GM18868 (cell line): ENCODE measurements around the gene PDE4D.
"Not testable (repeated sequence)": the region's sequence is repeated elsewhere in the genome, so short reads cannot be mapped to it uniquely, and the experiment has no call there.

Experiments used
- ATAC-seq: cut with Tn5 transposase; IDR thresholded peaks from one replicate; pipeline ENCODE4 v1.9.1; 2021; ENCODE audit warnings: mild to moderate bottlenecking, moderate library complexity; ENCODE audit not compliant: unreplicated experiment

Gene PDE4D

DNA sequence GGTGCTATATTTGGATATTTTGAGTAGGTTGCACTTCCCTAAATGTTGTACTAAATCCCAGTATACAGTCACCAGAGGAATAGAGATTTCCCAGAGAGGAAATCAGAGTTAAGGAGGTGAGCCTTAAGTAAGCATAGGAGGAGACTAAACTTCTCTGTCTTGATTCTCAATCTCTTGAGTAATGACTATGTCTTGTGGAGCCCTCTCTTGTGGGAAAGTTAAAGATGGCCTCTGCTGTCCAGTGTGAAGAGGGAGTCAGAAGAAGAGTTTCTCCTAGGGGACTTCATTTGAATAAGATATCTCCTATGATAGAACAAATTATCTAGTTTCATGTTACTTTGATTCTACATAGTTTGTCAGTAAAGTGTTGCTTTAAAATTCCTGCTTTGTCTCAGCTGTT lies 502.5 kb downstream of the PDE4D start:
- ATAC-seq: no peak

DNA sequence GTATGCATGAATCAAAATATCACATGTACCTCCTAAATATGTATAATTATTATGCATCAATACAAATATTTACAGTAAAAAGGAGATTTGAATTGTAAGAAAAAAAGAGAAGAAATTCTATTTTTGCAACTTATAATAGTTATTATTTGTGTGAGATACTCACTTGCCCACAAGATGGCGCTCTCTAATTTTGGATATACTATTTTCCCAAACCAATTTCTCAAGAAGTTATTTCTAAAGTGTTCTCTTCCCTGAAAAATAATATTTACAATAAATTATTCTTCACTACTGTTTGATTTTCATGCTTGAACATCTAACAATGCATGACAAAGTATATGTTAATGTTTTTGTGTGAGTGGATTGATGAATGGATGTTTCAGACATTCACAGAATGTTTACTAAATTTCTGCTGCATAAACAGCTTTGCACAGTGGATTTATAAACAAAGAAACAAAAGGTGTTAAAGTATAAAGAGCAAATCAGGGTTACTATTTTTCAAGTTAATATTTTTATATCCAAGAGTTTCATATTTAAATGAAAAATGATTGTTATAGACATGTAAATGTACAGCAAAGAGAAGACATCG lies 503.4 kb downstream of the PDE4D start:
- ATAC-seq: no peak

DNA sequence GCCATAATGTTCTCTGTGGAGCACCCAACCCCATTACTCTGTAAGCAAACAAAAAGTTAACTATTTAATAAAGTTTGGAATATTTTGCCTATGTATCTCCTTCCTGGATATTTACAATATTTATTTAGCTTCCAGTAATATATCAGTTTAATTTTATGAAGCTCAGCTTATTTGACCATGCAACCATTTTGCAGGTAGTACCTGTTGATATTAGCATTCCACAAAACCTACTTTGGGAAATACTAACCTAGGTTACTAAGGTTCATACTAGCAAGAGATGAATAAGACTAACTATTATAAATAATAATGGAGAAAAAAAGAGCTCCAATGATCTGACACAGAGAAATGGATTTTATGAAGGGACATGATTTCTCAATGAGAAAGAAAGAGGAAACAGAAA lies 506.4 kb downstream of the PDE4D start:
- no peak for ATAC-seq

DNA sequence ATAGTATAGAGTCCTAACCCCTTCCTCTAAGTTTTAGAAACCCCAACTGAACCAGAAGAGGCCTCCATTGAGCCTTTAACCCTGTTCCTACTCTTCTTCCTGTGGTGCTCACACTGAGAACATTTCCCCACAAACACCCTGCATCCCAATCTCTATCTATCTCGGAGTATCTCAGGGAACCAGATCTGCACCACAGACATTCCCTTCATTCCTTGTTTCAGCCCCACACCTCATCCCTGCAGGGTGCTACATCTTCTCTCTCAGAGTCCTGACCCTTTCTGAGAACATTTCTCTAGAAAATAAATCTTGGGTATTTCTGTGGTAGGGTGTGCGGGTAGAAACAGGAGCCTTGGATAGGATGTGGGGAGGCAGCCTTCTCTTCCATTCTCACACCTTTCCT lies 507.8 kb downstream of the PDE4D start:
- no peak for ATAC-seq

DNA sequence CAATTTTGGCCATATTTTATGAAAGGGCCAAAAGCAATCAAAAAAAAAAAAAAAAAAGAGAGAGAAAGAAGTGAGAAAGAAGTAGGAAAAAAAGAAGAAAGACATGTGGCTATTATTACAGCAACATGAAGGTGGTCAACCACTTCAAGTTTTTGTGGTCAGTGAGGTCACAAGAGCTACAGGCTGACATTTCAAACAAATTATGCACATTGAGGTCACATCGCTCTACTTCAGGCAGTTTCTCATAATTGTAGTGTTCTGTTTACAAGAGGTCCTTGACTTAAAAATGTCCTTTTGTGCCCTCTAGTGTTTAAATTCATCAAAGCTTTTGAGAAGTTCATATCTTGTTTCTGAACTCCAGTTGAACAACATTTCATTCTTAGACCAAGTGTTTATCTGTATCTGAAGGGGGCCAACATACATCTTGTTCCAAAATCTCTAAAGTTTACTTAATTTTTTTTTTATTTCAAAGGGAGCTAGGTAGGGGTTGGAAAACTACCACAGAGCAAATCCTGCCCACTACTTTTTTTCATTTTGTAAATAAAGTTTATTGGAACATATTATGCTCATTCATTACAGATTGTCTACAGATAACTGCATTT lies 513.1 kb downstream of the PDE4D start:
- peak; percentile 85 for ATAC-seq

DNA sequence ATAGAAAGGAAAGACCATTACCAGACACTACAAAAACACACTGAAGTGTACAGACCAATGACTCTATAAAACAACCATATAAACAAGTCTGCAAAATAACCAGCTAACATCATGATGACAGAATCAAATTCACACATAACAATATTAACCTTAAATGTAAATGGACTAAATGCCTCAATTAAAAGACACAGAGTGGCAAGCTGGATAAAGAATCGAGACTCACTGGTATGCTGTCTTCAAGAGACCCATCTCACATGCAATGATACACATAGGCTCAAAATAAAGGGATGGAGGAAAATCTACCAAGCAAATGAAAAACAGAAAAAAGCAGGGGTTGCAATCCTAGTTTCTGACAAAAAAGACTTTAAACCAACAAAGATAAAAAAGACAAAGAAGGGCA lies 519.5 kb downstream of the PDE4D start:
- not testable (repeated sequence) for ATAC-seq

DNA sequence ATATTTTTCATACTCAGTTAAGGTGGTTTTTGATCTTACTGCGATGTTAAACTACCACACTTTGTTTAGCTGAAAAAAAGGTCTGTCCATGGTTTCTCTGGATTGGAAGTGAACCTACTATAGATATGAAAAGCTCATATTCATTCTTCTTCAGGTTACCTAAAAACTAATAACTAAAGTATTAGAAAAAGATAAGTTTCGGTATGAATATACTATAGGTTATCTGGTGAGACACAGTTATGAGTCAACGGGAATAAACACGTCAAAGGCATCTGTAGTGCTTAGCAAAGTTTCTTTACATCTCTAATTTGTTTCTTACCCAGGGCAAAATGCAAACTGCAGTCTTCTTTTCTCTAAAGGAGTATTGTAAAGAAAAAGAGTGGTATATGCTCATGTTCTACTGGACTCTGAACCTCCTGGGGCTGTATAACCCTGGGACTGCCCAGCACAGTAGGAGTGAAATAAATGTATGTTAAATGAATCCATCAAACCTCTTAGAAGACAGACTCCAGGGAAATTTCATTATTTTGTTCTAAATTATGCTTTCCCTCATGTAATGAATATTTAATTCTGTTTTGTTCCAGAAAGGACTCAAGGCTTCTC lies 521.9 kb downstream of the PDE4D start:
- no peak for ATAC-seq

DNA sequence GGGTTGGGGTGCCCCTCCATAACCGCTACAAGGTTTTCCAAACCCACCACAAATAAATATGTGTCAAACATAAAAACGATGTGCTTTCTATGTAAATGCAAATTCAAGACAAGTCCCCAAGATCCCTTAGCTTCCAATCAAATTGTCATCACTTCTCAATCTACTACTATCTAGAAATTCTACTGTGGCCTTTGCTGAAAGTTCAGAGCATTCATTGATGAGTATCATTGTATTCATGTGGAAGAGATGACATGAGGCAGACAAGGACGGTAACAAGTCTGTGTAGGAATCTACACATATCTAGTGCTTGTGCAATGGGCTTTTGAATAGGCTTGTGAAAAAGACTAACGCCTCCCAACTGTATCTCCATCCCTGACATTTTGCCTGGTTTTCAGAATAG lies 524.6 kb downstream of the PDE4D start:
- ATAC-seq: no peak

DNA sequence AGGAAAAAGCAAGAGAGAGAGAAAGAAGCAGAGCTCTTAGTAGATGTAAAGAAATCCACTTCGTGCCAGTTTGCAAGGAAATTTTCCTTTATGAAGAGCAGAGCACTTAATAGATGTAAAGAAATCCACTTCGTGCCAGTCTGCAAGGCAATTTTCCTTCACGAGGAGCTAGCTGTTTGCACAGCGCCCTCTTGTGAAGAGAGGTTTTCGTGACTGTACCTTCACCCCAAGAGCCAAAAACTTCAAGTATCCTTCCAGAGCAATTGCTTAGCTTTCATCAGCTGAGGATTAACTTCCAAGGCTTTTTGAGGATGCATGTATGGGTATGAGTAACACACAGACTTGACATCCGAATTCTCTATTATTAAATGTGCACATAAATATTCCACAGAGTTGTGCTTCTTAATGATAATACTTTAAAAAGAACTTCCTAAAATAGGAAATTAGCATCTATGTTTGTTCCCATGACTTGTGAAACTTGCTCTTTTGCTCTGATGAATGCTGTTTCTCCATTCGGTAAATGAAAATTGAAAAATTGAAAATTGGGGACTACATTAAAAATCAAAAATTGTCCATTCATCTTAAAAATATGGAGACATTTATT lies 525.6 kb downstream of the PDE4D start:
- peak; percentile 76 for ATAC-seq

DNA sequence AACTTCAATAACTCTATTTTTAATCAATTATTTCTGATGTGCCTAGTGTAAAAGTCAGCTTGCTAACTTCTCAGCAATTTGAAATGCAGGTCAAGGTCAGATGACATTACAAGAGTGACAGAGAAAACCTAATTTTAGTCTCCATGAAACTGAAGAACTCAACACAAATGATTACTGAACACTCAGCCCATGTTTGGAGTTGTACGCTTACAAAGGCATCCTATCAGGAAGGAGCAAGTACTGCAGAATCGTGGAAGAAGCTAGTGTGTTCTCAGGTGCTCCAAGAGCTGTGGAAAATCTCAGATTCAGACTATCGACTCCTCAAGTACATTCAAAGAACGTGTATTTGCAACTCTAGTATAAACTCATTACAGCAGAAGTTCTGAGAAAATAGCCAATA lies 526.7 kb downstream of the PDE4D start:
- ATAC-seq: no peak

DNA sequence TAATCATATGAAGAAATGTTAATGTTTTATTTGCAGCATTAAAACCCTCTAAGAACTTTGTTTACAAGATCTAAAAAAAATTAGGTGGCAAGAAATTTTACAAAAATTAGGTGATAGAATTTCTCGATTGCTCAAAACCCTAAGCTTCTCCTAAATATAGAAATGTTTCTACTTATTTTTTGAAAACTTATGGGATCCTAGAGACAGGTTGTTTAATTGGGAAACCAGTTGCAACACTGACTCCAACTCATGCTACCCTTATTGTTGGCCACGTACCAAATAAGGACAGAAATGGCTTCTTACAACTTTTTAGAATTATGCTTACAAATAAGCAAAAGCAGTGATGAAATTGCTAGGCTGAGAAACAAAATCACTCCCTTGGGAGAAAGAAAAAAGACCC lies 531.1 kb downstream of the PDE4D start:
- ATAC-seq: no peak

DNA sequence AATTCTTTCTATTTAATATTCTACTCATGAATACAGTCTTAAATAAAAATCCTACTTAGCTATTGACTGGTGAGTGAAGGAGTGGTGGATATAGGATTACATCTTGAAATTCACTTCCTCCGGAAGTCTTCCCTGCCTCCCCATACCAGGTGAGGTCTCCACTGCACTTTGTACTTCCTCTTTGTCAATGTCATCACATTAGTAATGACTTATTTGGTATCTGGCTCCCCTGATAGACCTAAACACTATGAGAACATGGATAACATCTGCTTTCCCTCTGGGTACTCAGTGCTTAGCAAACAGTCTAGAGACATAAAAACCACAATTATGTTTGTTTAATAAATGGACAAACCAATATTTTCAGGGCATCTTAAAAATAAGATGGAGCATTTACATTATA lies 532.1 kb downstream of the PDE4D start:
- no peak for ATAC-seq

DNA sequence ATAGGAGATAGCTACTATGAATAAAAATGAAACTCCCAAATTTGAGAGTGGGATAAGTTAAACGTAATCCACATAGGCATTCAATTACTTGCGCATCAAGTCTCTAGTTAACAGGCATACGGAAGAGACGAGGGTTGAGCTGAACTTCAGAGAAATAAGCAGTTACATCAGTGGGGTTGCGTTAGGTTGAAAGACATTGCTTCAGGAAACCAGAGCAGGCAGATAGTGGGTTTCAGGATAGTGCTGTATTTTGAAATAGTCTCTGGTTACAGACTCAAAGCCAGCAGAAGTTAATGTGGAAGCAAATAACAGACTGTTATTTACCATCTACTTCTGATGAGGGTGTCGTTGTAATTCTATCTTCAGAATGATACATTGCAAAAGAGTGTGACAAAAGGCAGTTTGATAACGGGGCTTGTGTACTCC lies 533.4 kb downstream of the PDE4D start:
- no peak for ATAC-seq

DNA sequence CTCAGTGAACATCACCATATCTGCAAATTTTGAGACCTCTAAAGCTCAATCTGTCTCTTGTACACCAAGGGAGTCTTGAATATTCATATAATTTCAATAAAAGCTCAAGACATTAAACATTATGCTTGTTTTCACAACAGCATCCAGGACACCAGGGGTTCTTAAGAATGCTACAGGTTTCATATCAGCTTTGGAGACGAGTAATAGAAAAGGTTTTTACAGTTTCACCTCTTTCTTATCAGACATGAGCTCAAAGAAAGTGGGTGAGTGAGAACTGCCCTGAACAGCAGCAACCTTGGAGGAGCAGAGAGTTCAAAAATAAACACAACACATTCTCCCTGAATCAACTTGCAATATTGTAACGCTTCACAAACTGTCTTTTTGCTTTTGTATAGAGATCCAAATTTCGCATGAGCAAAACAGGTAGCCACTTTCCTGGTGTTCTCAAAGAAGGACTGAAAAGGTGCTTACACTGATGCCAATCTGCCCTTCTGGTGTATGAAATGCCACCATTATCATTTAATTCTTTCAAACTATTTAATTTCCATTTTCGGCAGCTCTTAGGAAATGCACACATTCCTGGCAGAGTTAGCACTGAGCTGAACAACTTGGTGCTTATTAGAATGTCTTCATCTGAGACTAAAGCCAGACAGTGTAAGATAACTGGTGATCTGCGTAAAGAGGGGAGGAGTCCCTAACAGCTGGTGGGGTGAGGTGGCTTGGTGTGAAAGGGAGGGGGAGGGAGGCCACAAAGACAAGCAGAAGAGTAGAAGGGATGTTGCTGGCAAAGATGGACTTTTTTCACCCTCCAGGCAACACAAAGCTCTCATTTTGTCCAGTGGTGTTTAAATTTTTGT lies 535.3 kb downstream of the PDE4D start:
- no peak for ATAC-seq

DNA sequence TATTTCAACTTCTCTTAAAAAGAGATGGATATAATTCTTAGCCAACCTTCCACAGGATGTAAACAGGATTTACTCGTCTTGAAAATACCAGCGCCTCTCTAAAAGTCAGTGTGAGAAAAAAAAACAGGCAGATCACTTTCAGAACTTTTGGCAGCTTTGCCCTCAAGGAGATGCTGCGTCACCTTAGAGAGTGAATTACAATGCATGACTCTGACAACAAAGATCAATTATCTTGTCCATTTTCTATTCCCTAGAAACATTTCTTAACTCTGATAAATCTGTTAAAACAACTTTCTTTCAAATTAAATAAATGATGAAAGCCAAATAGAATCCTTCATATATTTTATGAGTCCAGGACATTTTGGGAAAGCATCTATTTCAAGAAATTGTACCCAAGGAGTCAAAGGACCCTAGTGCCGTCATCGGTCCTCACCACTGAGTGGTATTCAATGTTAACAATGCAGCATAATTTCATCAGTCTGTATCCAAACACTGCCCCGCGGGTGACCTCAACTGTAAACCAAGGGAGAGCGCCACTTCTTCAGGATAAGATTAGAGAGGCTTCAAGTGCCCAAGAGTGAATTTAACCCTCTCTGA lies 536.0 kb downstream of the PDE4D start:
- no peak for ATAC-seq

DNA sequence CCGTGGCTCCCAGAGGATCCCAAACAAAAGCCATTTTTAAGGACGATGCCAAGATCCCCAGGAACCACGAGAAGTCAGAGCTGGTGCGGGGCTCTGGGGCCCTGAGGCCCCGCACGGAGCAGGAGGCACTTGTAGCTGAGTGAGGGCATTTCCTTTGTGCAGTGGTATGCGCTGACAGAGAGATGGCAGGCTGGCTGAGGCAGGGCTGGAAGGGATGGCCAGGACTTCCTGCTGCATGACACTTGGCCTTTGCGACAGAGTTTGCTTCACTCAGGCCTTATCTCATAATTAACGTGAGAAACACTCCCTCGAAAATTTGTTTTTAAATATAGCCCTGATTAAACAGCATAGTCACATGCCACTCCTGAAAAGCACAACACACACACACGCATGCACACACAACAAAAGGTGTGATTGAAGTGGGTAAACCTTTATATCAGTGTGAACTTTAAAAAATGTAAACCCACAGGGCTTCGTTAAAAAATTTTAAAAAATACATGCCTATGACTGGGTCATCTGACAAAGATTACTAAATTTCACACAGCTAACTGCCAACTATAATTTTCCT lies 536.6 kb downstream of the PDE4D start:
- no peak for ATAC-seq

DNA sequence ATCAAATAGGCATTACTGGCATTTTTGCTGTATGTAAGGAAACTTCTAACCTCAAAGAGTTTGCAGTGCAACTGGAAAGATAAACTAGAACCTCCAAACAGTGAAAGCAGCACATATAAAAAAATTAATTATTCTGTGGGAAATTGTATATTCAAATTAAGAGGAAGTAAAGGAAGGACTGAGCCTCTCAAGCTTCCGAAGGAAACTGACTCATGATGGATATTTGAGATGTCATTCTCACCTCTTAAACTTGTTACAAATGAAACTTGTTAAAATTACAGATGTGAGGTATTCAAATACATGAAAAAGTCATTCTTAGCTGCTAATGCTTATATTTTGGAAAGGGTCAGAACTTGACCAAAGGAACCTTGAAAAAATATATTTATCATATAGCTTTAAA lies 538.7 kb downstream of the PDE4D start:
- no peak for ATAC-seq

DNA sequence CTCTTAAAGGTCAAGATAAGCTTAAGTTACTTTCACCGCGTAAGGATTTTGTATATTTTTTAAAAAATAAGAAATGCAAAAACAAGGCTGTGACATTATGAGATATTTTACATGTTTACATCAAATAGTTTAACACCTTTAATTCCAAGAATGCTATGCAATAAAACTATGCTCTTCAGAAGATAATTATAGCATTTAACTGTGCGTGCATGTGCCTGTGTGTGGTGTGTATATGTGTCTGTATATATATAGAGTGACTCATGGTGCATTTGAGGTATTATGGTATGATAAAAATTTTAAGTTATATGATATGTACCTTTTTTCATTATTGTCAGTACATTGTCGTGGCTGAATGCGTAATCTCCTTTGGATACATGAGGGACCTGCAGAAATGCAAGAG lies 539.3 kb downstream of the PDE4D start:
- ATAC-seq: no peak

DNA sequence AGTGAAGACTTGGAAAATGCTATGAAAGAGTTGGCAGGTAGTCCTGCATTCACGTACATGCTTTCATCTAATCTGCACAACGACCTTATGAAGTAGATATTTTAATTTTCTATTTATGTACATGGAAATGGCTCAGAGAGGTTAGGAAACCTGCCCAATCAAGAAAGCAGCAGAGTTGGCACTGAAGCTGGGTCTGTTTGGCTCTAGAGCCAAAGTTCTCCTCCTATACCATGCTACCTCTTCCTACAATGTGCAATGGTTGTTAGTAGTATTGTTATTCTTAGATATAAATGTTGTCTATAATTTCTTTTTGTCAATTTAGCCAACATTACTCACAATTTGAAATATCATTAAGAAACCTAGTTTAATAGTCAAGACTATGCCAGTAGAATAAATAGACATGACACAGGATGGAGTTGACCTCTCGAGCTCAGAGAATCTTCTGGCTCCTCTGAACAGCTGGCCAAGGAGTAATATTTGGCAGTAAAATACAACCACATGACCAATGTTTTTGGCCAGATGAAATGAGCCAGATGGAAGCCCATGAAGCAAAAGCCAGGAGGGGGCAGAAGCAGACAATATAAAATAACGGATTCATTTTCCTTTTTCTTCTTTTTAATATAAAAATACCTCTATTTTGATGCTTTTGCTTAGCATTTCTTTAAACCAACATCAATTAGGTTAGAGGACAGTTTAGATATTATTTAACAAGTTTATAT lies 542.3 kb downstream of the PDE4D start:
- no peak for ATAC-seq

DNA sequence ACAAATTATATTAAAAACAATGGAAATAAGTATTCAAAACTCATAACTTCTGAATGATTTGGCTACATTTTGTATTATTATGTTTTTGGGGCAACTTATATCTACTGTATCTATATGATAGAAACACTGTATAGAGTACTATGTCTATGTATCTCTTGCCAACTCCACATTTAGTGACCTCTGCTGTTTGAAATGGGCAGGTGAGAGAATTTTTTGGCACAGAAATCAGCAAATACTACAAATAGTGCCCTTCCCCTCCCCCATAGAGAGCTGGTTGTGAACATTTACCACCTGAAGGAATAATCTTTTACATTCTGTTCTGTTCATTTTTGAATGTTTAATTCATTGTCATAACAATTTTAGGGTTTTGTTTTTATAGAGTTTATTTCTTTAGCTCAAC lies 545.3 kb downstream of the PDE4D start:
- ATAC-seq: no peak
